ENCODE results near the gene DNAJC7. TPM values are rescaled to one million over a fixed set of nuclear protein-coding genes. Genes with fewer than 3 reads are reported as not detected.

The DNAJC7 gene
- total RNA-seq, 6 experiments from 2014 or later, result 85.0 to 115 (median 100) TPM

- peak overlapping the region; percentile 76; the same call in 1 of the 2 replicates for H3K4me3 Mint-ChIP-seq
- no peaks in the 10 kb centered on the region for H3K9me3 Mint-ChIP-seq
- no peak for DNase-seq
- H3K4me1 Mint-ChIP-seq (ENCODE audit: low read depth), result peaks cover 72% of the 10 kb centered on the region
- H3K27me3 Mint-ChIP-seq (ENCODE audit: insufficient read depth), result no peaks in the 10 kb centered on the region; the same call in 1 of the 2 replicates
- H3K27ac Mint-ChIP-seq, result peak overlapping the region; percentile 82
- peaks cover 28% of the 10 kb centered on the region for H3K36me3 Mint-ChIP-seq (ENCODE audit: low read depth)
- TF ChIP-seq, protein P1, sequence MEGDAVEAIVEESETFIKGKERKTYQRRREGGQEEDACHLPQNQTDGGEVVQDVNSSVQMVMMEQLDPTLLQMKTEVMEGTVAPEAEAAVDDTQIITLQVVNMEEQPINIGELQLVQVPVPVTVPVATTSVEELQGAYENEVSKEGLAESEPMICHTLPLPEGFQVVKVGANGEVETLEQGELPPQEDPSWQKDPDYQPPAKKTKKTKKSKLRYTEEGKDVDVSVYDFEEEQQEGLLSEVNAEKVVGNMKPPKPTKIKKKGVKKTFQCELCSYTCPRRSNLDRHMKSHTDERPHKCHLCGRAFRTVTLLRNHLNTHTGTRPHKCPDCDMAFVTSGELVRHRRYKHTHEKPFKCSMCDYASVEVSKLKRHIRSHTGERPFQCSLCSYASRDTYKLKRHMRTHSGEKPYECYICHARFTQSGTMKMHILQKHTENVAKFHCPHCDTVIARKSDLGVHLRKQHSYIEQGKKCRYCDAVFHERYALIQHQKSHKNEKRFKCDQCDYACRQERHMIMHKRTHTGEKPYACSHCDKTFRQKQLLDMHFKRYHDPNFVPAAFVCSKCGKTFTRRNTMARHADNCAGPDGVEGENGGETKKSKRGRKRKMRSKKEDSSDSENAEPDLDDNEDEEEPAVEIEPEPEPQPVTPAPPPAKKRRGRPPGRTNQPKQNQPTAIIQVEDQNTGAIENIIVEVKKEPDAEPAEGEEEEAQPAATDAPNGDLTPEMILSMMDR (IDR thresholded peaks at IDR 0.05), result peak; percentile 38
These were observed 8.1 kb downstream of the DNAJC7 start for GRCh38 chr17:42009170-42009569.

GRCh38 chr17:42005166-42005565 lies 12.1 kb downstream of the DNAJC7 start:
- H3K36me3 Mint-ChIP-seq (ENCODE audit: low read depth), result peaks cover 26% of the 10 kb centered on the region
- H3K9me3 Mint-ChIP-seq, result no peaks in the 10 kb centered on the region
- no peaks in the 10 kb centered on the region; the same call in 1 of the 2 replicates for H3K27me3 Mint-ChIP-seq (ENCODE audit: insufficient read depth)

GRCh38 chr17:42002792-42003301 lies 14.4 kb downstream of the DNAJC7 start:
- no peaks in the 10 kb centered on the region; the same call in 1 of the 2 replicates for H3K27me3 Mint-ChIP-seq (ENCODE audit: insufficient read depth)
- H3K27ac Mint-ChIP-seq, result peak overlapping the region; percentile 78

More at GRCh38 chr17:42005166-42005565, 12.1 kb downstream of the DNAJC7 start:
- Mint-ChIP-seq H3K4me3 (0 out of 2 replicates have a peak overlapping the region, but pooled peaks have one; percentile 13), H3K4me1 (ENCODE audit: low read depth) (peaks cover 72% of the 10 kb centered on the region), H3K27ac (peak overlapping the region; percentile 69)
- no peak for DNase-seq
- TF ChIP-seq, protein P1 (IDR thresholded peaks at IDR 0.05), result no peak

GRCh38 chr17:42002175-42002791 lies 15.0 kb downstream of the DNAJC7 start:
- peaks cover 26% of the 10 kb centered on the region for H3K36me3 Mint-ChIP-seq (ENCODE audit: low read depth)
- peaks cover 62% of the 10 kb centered on the region for H3K4me1 Mint-ChIP-seq (ENCODE audit: low read depth)
- H3K27ac Mint-ChIP-seq, result peak overlapping the region; percentile 78
- no peak for DNase-seq
- no peaks in the 10 kb centered on the region; the same call in 1 of the 2 replicates for H3K27me3 Mint-ChIP-seq (ENCODE audit: insufficient read depth)
- TF ChIP-seq, protein P1 (IDR thresholded peaks at IDR 0.05), result no peak
- peak overlapping the region; percentile 28; the same call in 1 of the 2 replicates for H3K4me3 Mint-ChIP-seq
- no peaks in the 10 kb centered on the region for H3K9me3 Mint-ChIP-seq

More at GRCh38 chr17:42002792-42003301, 14.4 kb downstream of the DNAJC7 start:
- Mint-ChIP-seq H3K4me3 (peak overlapping the region; percentile 28), H3K9me3 (no peaks in the 10 kb centered on the region), H3K36me3 (ENCODE audit: low read depth) (peaks cover 27% of the 10 kb centered on the region), H3K4me1 (ENCODE audit: low read depth) (peaks cover 64% of the 10 kb centered on the region)
- DNase-seq, result peak; percentile 46
- TF ChIP-seq, protein P1 (IDR thresholded peaks at IDR 0.05), result no peak

DNA sequence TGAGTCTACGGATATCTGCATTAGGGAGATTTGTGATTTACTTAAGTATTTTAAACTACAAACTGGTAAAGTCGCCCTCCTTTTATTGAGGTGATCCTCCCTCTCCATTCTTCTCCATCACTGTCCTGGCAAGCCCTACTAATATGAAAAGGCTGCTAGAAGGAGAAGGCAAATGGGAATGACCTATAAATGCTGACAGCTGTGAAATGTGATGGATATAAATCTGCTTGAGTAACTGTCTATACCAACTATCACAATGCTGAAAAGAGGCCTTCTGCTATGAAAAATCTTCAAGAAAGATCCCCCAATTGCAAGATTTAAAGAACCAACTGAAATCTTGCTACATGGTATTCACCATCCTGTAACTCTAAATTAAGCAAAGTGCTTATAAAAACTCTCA lies 15.5 kb downstream of the DNAJC7 start:
- Mint-ChIP-seq H3K27ac (peak overlapping the region; percentile 13; the same call in 1 of the 2 replicates), H3K4me3 (no peak overlapping the region), H3K4me1 (ENCODE audit: low read depth) (peaks cover 62% of the 10 kb centered on the region), H3K27me3 (ENCODE audit: insufficient read depth) (no peaks in the 10 kb centered on the region; the same call in 1 of the 2 replicates), H3K36me3 (ENCODE audit: low read depth) (peaks cover 27% of the 10 kb centered on the region), H3K9me3 (no peaks in the 10 kb centered on the region)
- TF ChIP-seq, protein P1 (IDR thresholded peaks at IDR 0.05), result no peak
- no peak for DNase-seq
